HFF-Myc (cell line): ENCODE data around the gene ALK.

Experiments
- DNase-seq: peaks from one replicate; pipeline ENCODE4 v3.0.0-alpha.2; 2011; ENCODE audit warnings: low read depth; ENCODE audit errors: extremely low read depth
- H3K4me3 ChIP-seq: replicated peaks from 2 replicates; pipeline ENCODE4 v1.5.1; 2011; ENCODE audit warnings: low read depth, mild to moderate bottlenecking, control low read depth, low read length
- TF ChIP-seq, protein P1 (sequence below): IDR thresholded peaks from 2 replicates; pipeline ENCODE4 v1.5.1; 2012; ENCODE audit warnings: mild to moderate bottlenecking, low read depth, low read length, control low read depth; ENCODE audit errors: missing control alignments

The ALK gene

DNA sequence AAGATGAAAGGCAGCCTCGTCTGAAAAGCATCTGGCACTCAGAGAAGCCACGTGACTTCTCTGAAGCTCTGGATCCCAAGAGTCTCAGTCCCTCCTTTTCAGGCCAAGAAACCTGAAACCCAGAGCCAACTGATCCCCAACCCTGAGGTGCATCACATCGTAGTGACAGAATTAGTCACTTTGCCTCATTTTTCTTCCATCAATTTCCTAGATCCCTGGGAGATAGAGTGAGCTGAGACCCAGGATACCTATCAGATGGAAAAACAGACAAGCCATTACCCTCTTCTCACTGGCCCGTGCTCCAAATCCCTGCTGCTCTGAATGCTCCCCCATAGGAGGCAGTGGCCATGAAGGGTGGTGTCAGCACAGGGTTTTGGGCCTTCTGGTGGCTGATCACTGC lies 113.1 kb downstream of the ALK start:
- TF ChIP-seq, protein P1, sequence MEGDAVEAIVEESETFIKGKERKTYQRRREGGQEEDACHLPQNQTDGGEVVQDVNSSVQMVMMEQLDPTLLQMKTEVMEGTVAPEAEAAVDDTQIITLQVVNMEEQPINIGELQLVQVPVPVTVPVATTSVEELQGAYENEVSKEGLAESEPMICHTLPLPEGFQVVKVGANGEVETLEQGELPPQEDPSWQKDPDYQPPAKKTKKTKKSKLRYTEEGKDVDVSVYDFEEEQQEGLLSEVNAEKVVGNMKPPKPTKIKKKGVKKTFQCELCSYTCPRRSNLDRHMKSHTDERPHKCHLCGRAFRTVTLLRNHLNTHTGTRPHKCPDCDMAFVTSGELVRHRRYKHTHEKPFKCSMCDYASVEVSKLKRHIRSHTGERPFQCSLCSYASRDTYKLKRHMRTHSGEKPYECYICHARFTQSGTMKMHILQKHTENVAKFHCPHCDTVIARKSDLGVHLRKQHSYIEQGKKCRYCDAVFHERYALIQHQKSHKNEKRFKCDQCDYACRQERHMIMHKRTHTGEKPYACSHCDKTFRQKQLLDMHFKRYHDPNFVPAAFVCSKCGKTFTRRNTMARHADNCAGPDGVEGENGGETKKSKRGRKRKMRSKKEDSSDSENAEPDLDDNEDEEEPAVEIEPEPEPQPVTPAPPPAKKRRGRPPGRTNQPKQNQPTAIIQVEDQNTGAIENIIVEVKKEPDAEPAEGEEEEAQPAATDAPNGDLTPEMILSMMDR = no peak
- H3K4me3 ChIP-seq = no peak overlapping the region
- DNase-seq = no peak

DNA sequence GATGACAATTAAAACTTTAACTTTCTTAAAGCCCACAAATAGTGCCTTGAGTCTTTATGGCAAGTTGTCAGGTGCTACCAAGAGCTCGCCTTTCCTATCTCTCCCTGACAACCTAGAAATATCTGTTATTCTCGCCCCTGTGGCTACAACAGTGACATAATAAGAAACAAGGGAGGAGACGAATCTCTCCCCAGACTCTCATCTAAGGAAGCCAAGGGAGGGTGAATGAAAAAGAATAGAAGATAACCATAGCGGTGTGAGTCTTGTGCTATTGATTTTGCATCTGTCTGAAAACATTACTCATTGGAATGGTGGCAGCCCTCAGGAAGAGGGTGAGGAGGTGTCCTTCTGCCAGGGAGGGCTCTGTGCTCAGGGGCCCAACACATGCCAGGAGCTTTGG lies 114.3 kb downstream of the ALK start:
- TF ChIP-seq, protein P1 = no peak
- no peak overlapping the region for H3K4me3 ChIP-seq
- DNase-seq = no peak

DNA sequence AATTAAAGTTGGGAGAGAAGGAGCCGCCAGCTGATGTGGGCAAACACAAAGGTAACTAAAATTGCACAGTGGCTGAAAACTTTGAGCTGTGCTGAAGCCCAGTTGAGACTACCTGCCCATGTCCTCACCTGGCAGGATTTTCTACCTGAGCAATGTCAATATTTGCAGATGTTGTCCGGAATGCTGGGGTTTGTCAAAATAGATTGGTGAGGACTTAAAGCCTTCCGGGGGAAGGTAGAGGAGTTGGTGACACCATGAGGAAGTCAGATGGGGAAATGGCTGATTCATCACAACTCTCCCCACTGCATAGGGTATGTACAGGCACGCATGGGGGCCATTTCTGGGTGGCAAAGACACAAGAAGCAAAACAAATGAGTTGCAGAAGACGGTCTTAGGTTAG lies 114.9 kb downstream of the ALK start:
- TF ChIP-seq, protein P1 = no peak
- no peak for DNase-seq
- no peak overlapping the region for H3K4me3 ChIP-seq

DNA sequence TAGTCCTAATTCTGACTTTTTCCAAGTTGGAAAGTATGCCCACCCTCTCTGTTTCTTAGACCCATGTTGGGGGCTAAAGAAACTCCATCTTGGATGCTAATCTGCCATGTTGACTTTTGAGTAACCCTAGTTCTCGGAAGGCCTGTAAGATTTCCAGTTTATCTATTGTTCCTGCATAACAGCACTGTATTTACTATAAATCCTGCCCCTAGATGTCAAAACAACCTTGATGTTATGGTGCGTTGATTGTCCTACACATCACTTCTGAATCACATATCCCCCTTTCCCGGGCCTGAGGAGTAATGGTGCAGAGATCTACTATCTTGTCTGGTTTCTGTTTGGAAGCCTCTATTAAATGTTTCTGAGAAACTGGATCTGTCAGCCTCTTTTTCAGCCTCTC lies 116.7 kb downstream of the ALK start:
- no peak for DNase-seq

DNA sequence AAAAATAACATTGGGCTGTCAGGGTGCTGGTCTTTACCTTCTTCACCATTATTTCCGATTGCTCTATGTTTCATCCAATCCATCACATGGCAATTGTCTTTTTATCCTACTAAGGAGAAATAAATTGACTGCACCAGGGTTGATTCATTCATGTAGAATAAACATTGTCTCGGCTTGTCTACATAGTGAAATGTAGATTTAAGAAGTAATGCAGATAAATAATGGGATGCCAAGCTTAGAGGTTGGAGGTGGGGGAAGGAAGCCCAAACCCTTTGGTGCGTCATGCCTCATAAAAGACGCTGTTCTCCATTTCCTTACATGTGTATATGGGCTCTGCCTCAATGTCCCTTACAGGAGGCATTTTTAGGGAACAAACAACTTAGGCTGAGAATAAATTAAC lies 117.8 kb downstream of the ALK start:
- TF ChIP-seq, protein P1 = no peak
- H3K4me3 ChIP-seq = no peak overlapping the region
- DNase-seq = no peak

More for the DNA sequence above, 116.7 kb downstream of the ALK start:
- H3K4me3 ChIP-seq = no peak overlapping the region
- TF ChIP-seq, protein P1 = no peak

DNA sequence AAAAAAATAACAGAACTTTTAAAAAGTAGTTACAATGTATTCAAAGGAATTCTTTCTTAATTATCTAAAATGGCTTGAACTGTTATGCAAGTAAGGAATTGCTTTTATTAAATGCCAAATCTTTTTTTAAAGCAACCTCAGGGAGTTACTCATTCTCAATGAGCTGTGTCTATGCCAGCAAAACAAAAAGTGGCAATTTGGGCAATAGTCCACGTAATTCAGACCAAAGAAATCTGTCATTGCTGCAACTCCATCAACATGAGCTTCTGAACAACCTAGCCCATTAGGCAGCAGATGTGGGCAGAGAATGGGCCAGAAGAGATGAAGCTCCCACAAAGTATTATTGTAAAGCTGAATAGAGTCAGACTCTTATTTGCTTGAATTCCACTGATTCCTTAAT lies 118.4 kb downstream of the ALK start:
- TF ChIP-seq, protein P1 = no peak
- no peak for DNase-seq
- H3K4me3 ChIP-seq = no peak overlapping the region

DNA sequence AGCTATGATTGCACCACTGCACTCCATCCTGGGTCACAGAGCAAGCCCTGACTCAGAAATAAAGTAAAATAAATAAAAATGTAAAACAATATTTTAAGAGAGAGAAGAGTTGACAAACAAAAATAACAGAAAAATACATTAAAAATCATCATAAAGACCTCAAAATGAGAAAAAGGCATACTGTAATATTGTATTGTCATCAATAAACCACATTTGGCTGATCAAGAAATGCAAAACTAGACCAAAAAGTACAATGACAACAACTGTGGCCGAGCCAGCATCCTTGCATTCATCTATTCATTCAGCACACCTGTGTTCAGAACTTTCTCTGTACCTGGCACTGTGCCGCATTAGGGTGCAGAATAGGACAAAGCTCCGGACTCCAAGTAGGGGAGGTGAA lies 121.8 kb downstream of the ALK start:
- H3K4me3 ChIP-seq = no peak overlapping the region
- DNase-seq = no peak
- TF ChIP-seq, protein P1 = no peak
